Suppressor macrophage treated with lipopolysaccharide for 4 hours (primary cell): ENCODE measurements around the gene SUPT3H.
A peak's percentile ranks its signal among the peaks of the same experiment; 100 is the strongest.
"Not testable (repeated sequence)": the region's sequence is repeated elsewhere in the genome, so short reads cannot be mapped to it uniquely, and the experiment has no call there.

Experiments
- DNase-seq: peaks from one replicate; pipeline ENCODE4 v3.0.0-alpha.2; 2020

The SUPT3H gene

GRCh38 chr6:45163952-45164766 lies 213.6 kb downstream of the SUPT3H start:
- DNase-seq, result no peak

- no peak for DNase-seq
Observed at GRCh38 chr6:45160305-45160704, 217.4 kb downstream of the SUPT3H start.

- DNase-seq, result no peak
Observed at GRCh38 chr6:45156075-45156474, 221.7 kb downstream of the SUPT3H start.

GRCh38 chr6:45155341-45155894 lies 222.3 kb downstream of the SUPT3H start:
- no peak for DNase-seq

GRCh38 chr6:45154679-45155078 lies 223.1 kb downstream of the SUPT3H start:
- no peak for DNase-seq

- DNase-seq, result no peak
Observed at GRCh38 chr6:45148711-45149341, 228.9 kb downstream of the SUPT3H start.

- peak; percentile 4 for DNase-seq
Observed at GRCh38 chr6:45148278-45148677, 229.5 kb downstream of the SUPT3H start.

- DNase-seq, result not testable (repeated sequence)
Observed at GRCh38 chr6:45145658-45146057, 232.1 kb downstream of the SUPT3H start.

- DNase-seq, result no peak
Observed at GRCh38 chr6:45138765-45139164, 239.0 kb downstream of the SUPT3H start.

- DNase-seq, result no peak
Observed at GRCh38 chr6:45136495-45136894, 241.2 kb downstream of the SUPT3H start.

- peak; percentile 40 for DNase-seq
Observed at GRCh38 chr6:45132658-45133294, 245.0 kb downstream of the SUPT3H start.

- peak; percentile 12 for DNase-seq
Observed at GRCh38 chr6:45132059-45132458, 245.7 kb downstream of the SUPT3H start.

- no peak for DNase-seq
Observed at GRCh38 chr6:45129051-45129450, 248.7 kb downstream of the SUPT3H start.

- no peak for DNase-seq
Observed at GRCh38 chr6:45127185-45127584, 250.5 kb downstream of the SUPT3H start.

- DNase-seq, result no peak
Observed at GRCh38 chr6:45126033-45126432, 251.7 kb downstream of the SUPT3H start.

- no peak for DNase-seq
Observed at GRCh38 chr6:45123023-45123422, 254.7 kb downstream of the SUPT3H start.

- DNase-seq, result no peak
Observed at GRCh38 chr6:45118754-45119153, 259.0 kb downstream of the SUPT3H start.

GRCh38 chr6:45116714-45117410 lies 260.9 kb downstream of the SUPT3H start:
- no peak for DNase-seq

GRCh38 chr6:45115696-45116095 lies 262.0 kb downstream of the SUPT3H start:
- no peak for DNase-seq

- DNase-seq, result no peak
Observed at GRCh38 chr6:45112711-45113110, 265.0 kb downstream of the SUPT3H start.

- no peak for DNase-seq
Observed at GRCh38 chr6:45109551-45109950, 268.2 kb downstream of the SUPT3H start.

GRCh38 chr6:45105170-45105820 lies 272.4 kb downstream of the SUPT3H start:
- DNase-seq, result no peak
